HepG2 (cell line): ENCODE data around the gene CITED4. TPM values are rescaled to one million over a fixed set of nuclear protein-coding genes. Genes with fewer than 3 reads are reported as not detected.

Experiments used
- DBP ChIP-seq: sonication (generic); formaldehyde crosslinking; IDR thresholded peaks from 2 replicates; pipeline ENCODE4 v1.4.0; 2020; ENCODE audit warnings: missing genetic modification reagents; ENCODE audit errors: not compliant biosample characterization
- IRX3 ChIP-seq: sonication (generic); formaldehyde crosslinking; IDR thresholded peaks from 2 replicates; pipeline ENCODE4 v1.8.1; 2023; ENCODE audit warnings: mild to moderate bottlenecking, low read depth, missing genetic modification reagents, borderline replicate concordance
- LRRFIP1 ChIP-seq: sonication (generic); formaldehyde crosslinking; conservative IDR thresholded peaks from 2 replicates; pipeline ENCODE4 v1.4.0; 2020; ENCODE audit warnings: missing genetic modification reagents
- MLLT10 ChIP-seq: sonication (generic); formaldehyde crosslinking; IDR thresholded peaks from 2 replicates; pipeline ENCODE4 v1.4.0; 2020; ENCODE audit warnings: missing genetic modification reagents
- MTA1 ChIP-seq: sonication (generic); formaldehyde crosslinking; IDR thresholded peaks from 2 replicates; pipeline ENCODE4 v1.4.0; 2020; ENCODE audit warnings: missing genetic modification reagents, mild to moderate bottlenecking, borderline replicate concordance
- RBM39 ChIP-seq: fragments of 200-400 bp; formaldehyde crosslinking; IDR thresholded peaks from one replicate; pipeline ENCODE4 v1.6.1; 2018; ENCODE audit warnings: antibody characterized with exemption, mild to moderate bottlenecking, low read depth, low read length; ENCODE audit not compliant: poor library complexity, severe bottlenecking
- SIX4 ChIP-seq: sonication (generic); formaldehyde crosslinking; IDR thresholded peaks from 2 replicates; pipeline ENCODE4 v1.4.0; 2020; ENCODE audit warnings: missing genetic modification reagents
- TGIF2 ChIP-seq: IDR thresholded peaks from 2 replicates; pipeline ENCODE4 v1.6.1; 2016; ENCODE audit warnings: control low read depth, missing compliant biosample characterization
- THAP9 ChIP-seq: sonication (generic); formaldehyde crosslinking; IDR thresholded peaks from 2 replicates; pipeline ENCODE4; 2020; ENCODE audit warnings: missing genetic modification reagents, mild to moderate bottlenecking, borderline replicate concordance
- UBTF ChIP-seq: sonication (generic); formaldehyde crosslinking; IDR thresholded peaks from 2 replicates; pipeline ENCODE4 v1.4.0; 2020; ENCODE audit warnings: mild to moderate bottlenecking, missing genetic modification reagents
- ZKSCAN5 ChIP-seq: sonication (generic); formaldehyde crosslinking; IDR thresholded peaks from 2 replicates; pipeline ENCODE4 v1.5.1; 2020; ENCODE audit warnings: mild to moderate bottlenecking, missing genetic modification reagents
- ZNF333 ChIP-seq: sonication (generic); formaldehyde crosslinking; IDR thresholded peaks from 2 replicates; pipeline ENCODE4 v1.4.0; 2020; ENCODE audit warnings: mild to moderate bottlenecking, missing genetic modification reagents, borderline replicate concordance
- ZSCAN21 ChIP-seq: sonication (generic); formaldehyde crosslinking; IDR thresholded peaks from 2 replicates; pipeline ENCODE4 v1.8.0; 2022; ENCODE audit warnings: mild to moderate bottlenecking, missing genetic modification reagents, moderate library complexity, borderline replicate concordance
- ZUFSP ChIP-seq: sonication (generic); formaldehyde crosslinking; IDR thresholded peaks from 2 replicates; pipeline ENCODE4 v1.9.0; 2021; ENCODE audit warnings: missing genetic modification reagents, mild to moderate bottlenecking, borderline replicate concordance
- ZZZ3 ChIP-seq: sonication (generic); formaldehyde crosslinking; IDR thresholded peaks from 2 replicates; pipeline ENCODE4 v1.4.0; 2020; ENCODE audit warnings: missing genetic modification reagents, mild to moderate bottlenecking, borderline replicate concordance
- polyA plus RNA-seq, 8 experiments: library from polyadenylated mRNA; depleted of rRNA in 3 of 8; stranded (reverse) in 7 of 8; unstranded in 1 of 8; fragments of >200 nt; fragmentation: Illumina TruSeq in 4 of 8; extraction: Trizol in 4 of 8; gene quantifications; 2 replicates each; pipeline versions ENCODE4 v1.2.1 to v1.2.3, GENCODE V29; 2011 to 2016; ENCODE audit warnings: low read depth in 4 of 8, missing spikeins in 1 of 8, mixed read lengths in 1 of 8; ENCODE audit not compliant: insufficient read depth in 1 of 8
- total RNA-seq, 5 experiments: library from RNA; depleted of rRNA; stranded (reverse); fragments of >200 nt; fragmentation: Illumina TruSeq; extraction: Trizol; gene quantifications; 2 replicates each; pipeline ENCODE4 v1.2.3, GENCODE V29; 2016; ENCODE audit warnings: low read depth in 1 of 5

The CITED4 gene
- total and polyA plus RNA-seq, 2 of the 13 experiments (the other 11 are each of a cell fraction or from before 2014, with no cell fraction given) = 1.5 to 9.9 TPM

GRCh38 chr1:40862008-40862863, at the start of gene CITED4 (continued):
- TF ChIP-seq TGIF2 (CRISPR knock-in tag) (0 out of 2 replicates have a peak, but pooled peaks have one; percentile 30), ZUFSP (CRISPR knock-in tag) (no peak), MTA1 (CRISPR knock-in tag) (peak; percentile 33; the same call in 1 of the 2 replicates), THAP9 (CRISPR knock-in tag) (0 out of 2 replicates have a peak, but pooled peaks have one; percentile 44), IRX3 (CRISPR knock-in tag) (0 out of 2 replicates have a peak, but pooled peaks have one; percentile 39), ZNF333 (CRISPR knock-in tag) (no peak), LRRFIP1 (CRISPR knock-in tag) (no peak), MLLT10 (CRISPR knock-in tag) (no peak), UBTF (peak; percentile 76), SIX4 (CRISPR knock-in tag) (no peak), ZZZ3 (CRISPR knock-in tag) (no peak), ZSCAN21 (CRISPR knock-in tag) (peak; percentile 53; the same call in 1 of the 2 replicates), DBP (CRISPR knock-in tag) (no peak), RBM39 (no peak), ZKSCAN5 (CRISPR knock-in tag) (no peak)
